ENCODE results near the gene KCNH1.

The KCNH1 gene

GRCh38 chr1:211091867-211092266, 42.1 kb downstream of the KCNH1 start:
- no peak for TF ChIP-seq TCF12 (IDR thresholded peaks at IDR 0.05; ENCODE audit: low read depth)
- TF ChIP-seq, protein P1, sequence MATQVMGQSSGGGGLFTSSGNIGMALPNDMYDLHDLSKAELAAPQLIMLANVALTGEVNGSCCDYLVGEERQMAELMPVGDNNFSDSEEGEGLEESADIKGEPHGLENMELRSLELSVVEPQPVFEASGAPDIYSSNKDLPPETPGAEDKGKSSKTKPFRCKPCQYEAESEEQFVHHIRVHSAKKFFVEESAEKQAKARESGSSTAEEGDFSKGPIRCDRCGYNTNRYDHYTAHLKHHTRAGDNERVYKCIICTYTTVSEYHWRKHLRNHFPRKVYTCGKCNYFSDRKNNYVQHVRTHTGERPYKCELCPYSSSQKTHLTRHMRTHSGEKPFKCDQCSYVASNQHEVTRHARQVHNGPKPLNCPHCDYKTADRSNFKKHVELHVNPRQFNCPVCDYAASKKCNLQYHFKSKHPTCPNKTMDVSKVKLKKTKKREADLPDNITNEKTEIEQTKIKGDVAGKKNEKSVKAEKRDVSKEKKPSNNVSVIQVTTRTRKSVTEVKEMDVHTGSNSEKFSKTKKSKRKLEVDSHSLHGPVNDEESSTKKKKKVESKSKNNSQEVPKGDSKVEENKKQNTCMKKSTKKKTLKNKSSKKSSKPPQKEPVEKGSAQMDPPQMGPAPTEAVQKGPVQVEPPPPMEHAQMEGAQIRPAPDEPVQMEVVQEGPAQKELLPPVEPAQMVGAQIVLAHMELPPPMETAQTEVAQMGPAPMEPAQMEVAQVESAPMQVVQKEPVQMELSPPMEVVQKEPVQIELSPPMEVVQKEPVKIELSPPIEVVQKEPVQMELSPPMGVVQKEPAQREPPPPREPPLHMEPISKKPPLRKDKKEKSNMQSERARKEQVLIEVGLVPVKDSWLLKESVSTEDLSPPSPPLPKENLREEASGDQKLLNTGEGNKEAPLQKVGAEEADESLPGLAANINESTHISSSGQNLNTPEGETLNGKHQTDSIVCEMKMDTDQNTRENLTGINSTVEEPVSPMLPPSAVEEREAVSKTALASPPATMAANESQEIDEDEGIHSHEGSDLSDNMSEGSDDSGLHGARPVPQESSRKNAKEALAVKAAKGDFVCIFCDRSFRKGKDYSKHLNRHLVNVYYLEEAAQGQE (IDR thresholded peaks at IDR 0.05; ENCODE audit: low read depth), result no peak
- no peak for TF ChIP-seq TAF1 (IDR thresholded peaks at IDR 0.05; ENCODE audit: low read depth)
- TF ChIP-seq, protein P2, sequence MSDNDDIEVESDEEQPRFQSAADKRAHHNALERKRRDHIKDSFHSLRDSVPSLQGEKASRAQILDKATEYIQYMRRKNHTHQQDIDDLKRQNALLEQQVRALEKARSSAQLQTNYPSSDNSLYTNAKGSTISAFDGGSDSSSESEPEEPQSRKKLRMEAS (IDR thresholded peaks at IDR 0.05), result no peak
- no peak for TF ChIP-seq YY1 (IDR thresholded peaks at IDR 0.05; ENCODE audit: low read depth)
- no peak for TF ChIP-seq EGR1 (IDR thresholded peaks at IDR 0.05)
- TF ChIP-seq CREB1 (IDR thresholded peaks at IDR 0.05; ENCODE audit: low read depth), result no peak
- TF ChIP-seq EP300 (IDR thresholded peaks at IDR 0.05; ENCODE audit: borderline replicate concordance), result no peak
- TF ChIP-seq, protein P3, sequence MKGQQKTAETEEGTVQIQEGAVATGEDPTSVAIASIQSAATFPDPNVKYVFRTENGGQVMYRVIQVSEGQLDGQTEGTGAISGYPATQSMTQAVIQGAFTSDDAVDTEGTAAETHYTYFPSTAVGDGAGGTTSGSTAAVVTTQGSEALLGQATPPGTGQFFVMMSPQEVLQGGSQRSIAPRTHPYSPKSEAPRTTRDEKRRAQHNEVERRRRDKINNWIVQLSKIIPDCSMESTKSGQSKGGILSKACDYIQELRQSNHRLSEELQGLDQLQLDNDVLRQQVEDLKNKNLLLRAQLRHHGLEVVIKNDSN (IDR thresholded peaks at IDR 0.05), result no peak
- TF ChIP-seq NFIC (IDR thresholded peaks at IDR 0.05), result no peak
- TF ChIP-seq FOXM1 (IDR thresholded peaks at IDR 0.05; ENCODE audit: borderline replicate concordance, low read depth), result no peak
- no peak for TF ChIP-seq TEAD4 (IDR thresholded peaks at IDR 0.05)
- no peak for TF ChIP-seq RAD21 (IDR thresholded peaks at IDR 0.05; ENCODE audit: low read depth)
- TF ChIP-seq CEBPB (IDR thresholded peaks at IDR 0.05), result no peak

DNA sequence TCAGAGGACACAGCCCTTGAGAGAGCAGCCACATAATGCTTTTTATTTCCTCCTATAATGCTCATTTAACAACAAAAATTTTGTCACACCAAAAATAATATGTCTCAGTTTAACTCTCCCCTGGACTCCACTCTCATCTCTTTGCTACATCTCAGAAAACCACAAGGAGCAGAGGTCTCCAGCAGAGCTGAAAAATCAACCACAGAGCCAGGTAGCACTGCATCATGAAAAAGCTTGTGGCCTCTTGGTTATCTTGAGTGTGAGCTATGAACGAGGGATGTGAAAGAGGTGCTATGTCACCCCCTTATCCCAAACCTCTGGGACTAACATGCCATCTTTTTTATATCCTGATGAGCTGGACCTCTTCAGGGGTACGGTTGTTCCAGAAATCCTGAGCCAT, 44.4 kb downstream of the KCNH1 start:
- TF ChIP-seq EGR1 (IDR thresholded peaks at IDR 0.05), result no peak
- TF ChIP-seq TEAD4 (IDR thresholded peaks at IDR 0.05), result no peak
- TF ChIP-seq CREB1 (IDR thresholded peaks at IDR 0.05; ENCODE audit: low read depth), result no peak
- TF ChIP-seq, protein P3 (IDR thresholded peaks at IDR 0.05), result no peak
- no peak for TF ChIP-seq TCF12 (IDR thresholded peaks at IDR 0.05; ENCODE audit: low read depth)
- TF ChIP-seq, protein P2 (IDR thresholded peaks at IDR 0.05), result no peak
- TF ChIP-seq, protein P1 (IDR thresholded peaks at IDR 0.05; ENCODE audit: low read depth), result no peak
- no peak for TF ChIP-seq YY1 (IDR thresholded peaks at IDR 0.05; ENCODE audit: low read depth)
- no peak for TF ChIP-seq NFIC (IDR thresholded peaks at IDR 0.05)
- TF ChIP-seq FOXM1 (IDR thresholded peaks at IDR 0.05; ENCODE audit: borderline replicate concordance, low read depth), result no peak
- TF ChIP-seq EP300 (IDR thresholded peaks at IDR 0.05; ENCODE audit: borderline replicate concordance), result no peak
- no peak for TF ChIP-seq TAF1 (IDR thresholded peaks at IDR 0.05; ENCODE audit: low read depth)
- no peak for TF ChIP-seq CEBPB (IDR thresholded peaks at IDR 0.05)
- no peak for TF ChIP-seq RAD21 (IDR thresholded peaks at IDR 0.05; ENCODE audit: low read depth)
- TF ChIP-seq ZBTB7A (IDR thresholded peaks at IDR 0.05; ENCODE audit: low read depth), result no peak

DNA sequence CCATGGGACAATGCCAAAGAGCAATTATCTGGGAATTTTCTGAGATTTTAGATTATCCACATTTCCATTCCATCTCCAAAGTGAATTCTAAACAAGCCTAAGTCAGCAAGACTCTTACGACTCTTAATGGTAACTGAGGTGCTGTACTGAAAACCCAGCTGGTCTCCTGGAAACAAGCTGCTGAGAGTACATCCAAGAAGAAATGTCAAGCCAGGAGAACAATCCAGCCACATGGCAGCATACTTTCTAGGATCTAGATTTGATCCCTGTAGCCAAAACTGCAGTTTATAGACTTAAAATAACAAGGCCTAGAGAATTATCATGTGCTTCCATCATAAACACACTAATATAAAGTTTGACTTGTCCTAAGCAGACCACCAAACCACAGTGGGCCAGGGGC, 45.8 kb downstream of the KCNH1 start:
- no peak for TF ChIP-seq CREB1 (IDR thresholded peaks at IDR 0.05; ENCODE audit: low read depth)
- TF ChIP-seq CEBPB (IDR thresholded peaks at IDR 0.05), result no peak
- TF ChIP-seq NFIC (IDR thresholded peaks at IDR 0.05), result no peak
- TF ChIP-seq, protein P2 (IDR thresholded peaks at IDR 0.05), result no peak
- no peak for TF ChIP-seq TAF1 (IDR thresholded peaks at IDR 0.05; ENCODE audit: low read depth)
- TF ChIP-seq EGR1 (IDR thresholded peaks at IDR 0.05), result no peak
- TF ChIP-seq, protein P3 (IDR thresholded peaks at IDR 0.05), result no peak
- TF ChIP-seq, protein P1 (IDR thresholded peaks at IDR 0.05; ENCODE audit: low read depth), result no peak
- no peak for TF ChIP-seq RAD21 (IDR thresholded peaks at IDR 0.05; ENCODE audit: low read depth)
- TF ChIP-seq ZBTB7A (IDR thresholded peaks at IDR 0.05; ENCODE audit: low read depth), result no peak
- TF ChIP-seq FOXM1 (IDR thresholded peaks at IDR 0.05; ENCODE audit: borderline replicate concordance, low read depth), result no peak
- TF ChIP-seq EP300 (IDR thresholded peaks at IDR 0.05; ENCODE audit: borderline replicate concordance), result no peak
- no peak for TF ChIP-seq YY1 (IDR thresholded peaks at IDR 0.05; ENCODE audit: low read depth)
- TF ChIP-seq TCF12 (IDR thresholded peaks at IDR 0.05; ENCODE audit: low read depth), result no peak
- TF ChIP-seq TEAD4 (IDR thresholded peaks at IDR 0.05), result no peak
